ENCODE data around the gene OR4D2.
"Not testable (repeated sequence)": the region's sequence is repeated elsewhere in the genome, so short reads cannot be mapped to it uniquely, and the experiment has no call there.

OR4D2 gene

GRCh38 chr17:58141505-58141904 lies 25.3 kb upstream of the OR4D2 start:
- H4K20me1 ChIP-seq (ENCODE audit: insufficient read depth, low read length), result no peaks in the 10 kb centered on the region
- no peaks in the 10 kb centered on the region for H3K36me3 ChIP-seq (replicated peaks; ENCODE audit: low read depth, low read length)
- peaks cover 28% of the 10 kb centered on the region for H3K27me3 ChIP-seq (ENCODE audit: low read depth, low read length)
- H3K27ac ChIP-seq (ENCODE audit: low read length), result no peak overlapping the region
- TF ChIP-seq EZH2phosphoT487 (IDR thresholded peaks at IDR 0.05; ENCODE audit: low read depth) (no peak), CTCF (IDR thresholded peaks at IDR 0.05; ENCODE audit: low read depth, low read length) (no peak)
- H3K79me2 ChIP-seq (ENCODE audit: low read length), result no peaks in the 10 kb centered on the region
- no peak overlapping the region for H3K9ac ChIP-seq (ENCODE audit: low read length)
- no peak overlapping the region for H2AFZ ChIP-seq (ENCODE audit: low read depth, low read length)
- H3K4me1 ChIP-seq (ENCODE audit: low read length), result no peaks in the 10 kb centered on the region
- no peak overlapping the region for H3K4me2 ChIP-seq (ENCODE audit: low read length)
- H3K9me3 ChIP-seq (ENCODE audit: insufficient read depth, low read length), result no peaks in the 10 kb centered on the region
- H3K4me3 ChIP-seq (ENCODE audit: low read length), result no peak overlapping the region

- not testable (repeated sequence) for H2AFZ ChIP-seq (ENCODE audit: low read depth, low read length); H3K9me3 ChIP-seq (ENCODE audit: insufficient read depth, low read length); H3K27ac ChIP-seq (ENCODE audit: low read length); H3K4me2 ChIP-seq (ENCODE audit: low read length); H4K20me1 ChIP-seq (ENCODE audit: insufficient read depth, low read length); H3K9ac ChIP-seq (ENCODE audit: low read length); H3K79me2 ChIP-seq (ENCODE audit: low read length); H3K4me3 ChIP-seq (ENCODE audit: low read length); H3K36me3 ChIP-seq (replicated peaks; ENCODE audit: low read depth, low read length); H3K4me1 ChIP-seq (ENCODE audit: low read length)
- H3K27me3 ChIP-seq (ENCODE audit: low read depth, low read length), result peaks cover 41% of the 10 kb centered on the region
Measured at GRCh38 chr17:58143335-58143734, 23.4 kb upstream of the OR4D2 start.

DNA sequence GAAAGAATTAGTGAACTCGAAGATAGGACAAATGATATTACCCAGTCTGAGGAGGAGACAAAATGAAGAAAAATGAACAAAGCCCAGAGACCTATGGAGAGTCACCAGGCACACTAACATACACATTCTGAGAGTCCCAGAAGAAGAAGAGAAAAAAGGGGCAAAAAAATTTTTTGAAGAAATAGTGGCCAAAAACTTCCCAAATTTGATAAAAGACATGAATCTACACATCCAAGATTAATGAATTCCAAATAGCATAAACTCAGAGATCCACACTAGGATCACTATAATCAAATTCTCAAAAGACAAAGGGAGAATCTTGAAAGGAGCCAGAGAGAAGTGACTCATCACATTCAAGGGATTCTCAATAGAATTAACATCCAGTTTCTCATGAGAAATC lies 22.0 kb upstream of the OR4D2 start:
- H3K4me1 ChIP-seq (ENCODE audit: low read length), result no peaks in the 10 kb centered on the region
- 0 out of 2 replicates have a peak, but pooled peaks cover 3% of the 10 kb centered on the region for H4K20me1 ChIP-seq (ENCODE audit: insufficient read depth, low read length)
- no peaks in the 10 kb centered on the region for H3K9me3 ChIP-seq (ENCODE audit: insufficient read depth, low read length)
- H3K27me3 ChIP-seq (ENCODE audit: low read depth, low read length), result peaks cover 51% of the 10 kb centered on the region
- H3K4me3 ChIP-seq (ENCODE audit: low read length), result no peak overlapping the region
- no peaks in the 10 kb centered on the region for H3K36me3 ChIP-seq (replicated peaks; ENCODE audit: low read depth, low read length)
- no peaks in the 10 kb centered on the region for H3K79me2 ChIP-seq (ENCODE audit: low read length)
- H3K4me2 ChIP-seq (ENCODE audit: low read length), result no peak overlapping the region
- TF ChIP-seq CTCF (IDR thresholded peaks at IDR 0.05; ENCODE audit: low read depth, low read length) (no peak), EZH2phosphoT487 (IDR thresholded peaks at IDR 0.05; ENCODE audit: low read depth) (no peak)
- no peak overlapping the region for H3K27ac ChIP-seq (ENCODE audit: low read length)
- H3K9ac ChIP-seq (ENCODE audit: low read length), result no peak overlapping the region
- no peak overlapping the region for H2AFZ ChIP-seq (ENCODE audit: low read depth, low read length)

DNA sequence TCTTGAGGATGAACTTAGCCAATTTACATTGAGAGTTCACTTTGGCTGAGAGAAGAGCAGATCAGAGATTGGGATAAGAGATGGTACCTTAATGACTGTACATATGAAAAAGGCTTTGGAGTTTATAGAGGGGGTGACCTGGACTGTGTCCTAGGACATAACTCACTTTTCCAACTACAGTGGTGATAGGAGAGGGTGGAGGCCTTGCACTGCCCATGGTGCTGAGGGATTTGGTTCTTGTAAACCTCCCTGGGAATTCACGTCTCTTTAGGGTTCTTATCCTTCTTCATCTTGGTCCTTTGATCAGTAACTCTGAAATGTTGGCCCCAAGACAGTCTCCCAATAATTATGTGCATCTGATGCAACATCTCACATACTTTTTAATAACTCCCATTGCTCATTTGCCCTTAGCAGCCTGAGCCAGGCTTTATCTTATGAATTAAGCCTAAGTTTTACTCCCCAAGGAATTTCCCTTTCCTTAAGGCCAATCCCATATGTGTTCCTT lies 18.8 kb upstream of the OR4D2 start, which contains the start of gene OR4D1:
Gene OR4D1, plus strand, starts transcription at position 455 of the 505 bp plus-strand sequence. CDS start 6,770 bp downstream, outside the sequence.
- H3K4me3 ChIP-seq (ENCODE audit: low read length), result no peak within 1 kb of the TSS
- no peaks in the 10 kb centered on the region for H3K9me3 ChIP-seq (ENCODE audit: insufficient read depth, low read length)
- no peaks in the 10 kb centered on the region for H3K4me1 ChIP-seq (ENCODE audit: low read length)
- no peak within 1 kb of the TSS for H3K4me2 ChIP-seq (ENCODE audit: low read length)
- no peak within 1 kb of the TSS for H2AFZ ChIP-seq (ENCODE audit: low read depth, low read length)
- no peaks in the 10 kb centered on the region for H3K36me3 ChIP-seq (replicated peaks; ENCODE audit: low read depth, low read length)
- peaks cover 66% of the 10 kb centered on the region for H3K27me3 ChIP-seq (ENCODE audit: low read depth, low read length)
- H3K27ac ChIP-seq (ENCODE audit: low read length), result no peak within 1 kb of the TSS
- TF ChIP-seq CTCF (IDR thresholded peaks at IDR 0.05; ENCODE audit: low read depth, low read length), result no peak
- TF ChIP-seq EZH2phosphoT487 (IDR thresholded peaks at IDR 0.05; ENCODE audit: low read depth), result no peak
- no peaks in the 10 kb centered on the region for H3K79me2 ChIP-seq (ENCODE audit: low read length)
- H4K20me1 ChIP-seq (ENCODE audit: insufficient read depth, low read length), result 0 out of 2 replicates have a peak, but pooled peaks cover 3% of the 10 kb centered on the region
- no peak within 1 kb of the TSS for H3K9ac ChIP-seq (ENCODE audit: low read length)
